Activated naive CD4-positive, alpha-beta T cell treated with anti-CD3 and anti-CD28 coated beads, Interleukin-2, amount 50 U/mL, for 72 hours (primary cell): ENCODE data around the gene NOP9. TPM values are rescaled to one million over a fixed set of nuclear protein-coding genes. Genes with fewer than 3 reads are reported as not detected.

Experiments used
- ATAC-seq, 2 donors: fragments of 150-1000 bp; cut with Tn5 transposase; 2 replicates each; pipeline ENCODE4 v1.10.0; 2021; ENCODE audit warnings: mild to moderate bottlenecking in 2 of 2, moderate library complexity in 2 of 2
- DNase-seq, 2 donors: peaks; one replicate each; pipeline ENCODE4 v3.0.0; 2021 to 2022; ENCODE audit warnings: low spot score in 2 of 2
- H3K27ac Mint-ChIP-seq, 2 donors: one replicate each; pipeline ENCODE4 v1.8.0; 2022; ENCODE audit warnings: mild to moderate bottlenecking in 2 of 2, mixed read lengths in 2 of 2
- H3K36me3 Mint-ChIP-seq, 2 donors: one replicate each; pipeline ENCODE4 v1.8.0; 2022; ENCODE audit warnings: mixed read lengths in 2 of 2
- H3K9me3 Mint-ChIP-seq, 2 donors: one replicate each; pipeline ENCODE4 v1.8.0; 2022; ENCODE audit warnings: mixed read lengths in 2 of 2
- total RNA-seq, 2 donors: library from RNA; stranded (reverse); gene quantifications; one replicate each; pipeline ENCODE4 v1.2.3, GENCODE V29; 2022

The NOP9 gene
- total RNA-seq, 2 donors from 2014 or later = 30.5 TPM

DNA sequence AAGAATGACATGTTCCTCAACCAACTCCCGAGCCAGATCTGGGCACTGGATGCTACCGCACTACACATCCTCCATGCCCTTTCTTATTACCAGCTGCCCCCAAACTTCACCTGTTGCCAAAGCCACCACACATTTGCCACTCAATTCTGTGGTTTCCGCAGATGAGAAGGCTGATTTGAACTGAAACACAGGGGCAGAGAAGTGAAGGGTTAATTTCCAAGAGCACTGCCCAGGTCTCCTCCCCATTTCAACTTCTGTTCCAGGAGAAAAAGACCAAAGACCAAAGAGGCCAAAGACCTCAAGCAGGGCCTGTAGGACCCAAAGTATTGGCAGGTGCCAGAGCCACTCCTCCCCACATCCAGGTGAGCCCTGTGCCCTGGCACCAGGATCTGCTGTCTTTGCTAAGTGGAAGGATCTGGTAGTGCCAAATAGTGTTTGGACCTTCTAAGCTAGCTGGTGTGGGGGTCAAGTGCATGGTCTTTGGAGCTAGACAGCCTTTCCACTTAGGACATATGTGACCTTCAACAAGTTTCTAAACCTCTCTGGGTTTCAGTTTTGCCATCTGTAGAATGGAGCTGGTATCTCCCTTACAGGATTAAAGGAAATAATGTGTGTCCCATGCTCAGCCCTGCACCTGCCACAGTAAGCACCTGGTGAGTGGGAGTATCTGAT is 8.1 kb upstream of the NOP9 start:
- peaks cover 20 to 29% of the 10 kb centered on the region in 2 donors for H3K36me3 Mint-ChIP-seq

DNA sequence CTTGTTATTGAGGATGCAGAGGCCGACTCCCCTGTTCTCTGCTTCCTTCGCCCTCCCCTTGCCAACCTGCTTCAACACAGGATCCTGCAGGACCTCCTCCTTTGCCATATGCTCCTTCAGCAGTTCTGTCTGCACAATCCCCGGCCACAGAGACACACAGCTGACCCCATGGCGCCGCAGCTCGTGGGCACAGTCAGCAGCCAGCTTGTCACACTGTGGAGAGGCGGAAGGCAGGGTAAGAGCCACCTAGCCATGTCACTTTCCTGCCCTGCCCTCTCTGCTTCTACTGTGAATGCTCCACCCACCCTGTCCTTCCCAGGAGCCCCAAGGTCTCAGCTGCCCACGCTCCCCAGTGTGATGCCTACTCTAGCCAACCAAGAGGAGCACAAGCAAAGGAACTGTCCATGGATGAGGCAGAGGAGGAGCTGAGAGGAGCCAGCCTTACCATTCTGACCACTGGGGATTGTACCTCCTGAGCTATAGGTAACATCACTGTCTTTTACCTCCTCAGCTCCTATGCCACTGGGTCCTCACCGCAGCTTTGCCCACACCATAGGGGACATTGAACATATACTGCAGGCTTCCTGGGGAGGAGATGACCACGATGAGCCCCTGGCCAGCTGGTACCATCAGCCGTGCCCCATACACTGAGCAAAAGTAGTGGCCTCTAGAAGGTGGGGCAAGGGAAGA is 7.4 kb upstream of the NOP9 start:
- H3K27ac Mint-ChIP-seq = no peak overlapping the region
- H3K9me3 Mint-ChIP-seq = no peaks in the 10 kb centered on the region
- H3K36me3 Mint-ChIP-seq = peaks cover 21 to 31% of the 10 kb centered on the region in 2 donors
- no peak for DNase-seq
- no peak for ATAC-seq

More for the DNA sequence above, 8.1 kb upstream of the NOP9 start:
- Mint-ChIP-seq H3K9me3 (no peaks in the 10 kb centered on the region), H3K27ac (no peak overlapping the region)
- no peak for DNase-seq
- no peak for ATAC-seq

DNA sequence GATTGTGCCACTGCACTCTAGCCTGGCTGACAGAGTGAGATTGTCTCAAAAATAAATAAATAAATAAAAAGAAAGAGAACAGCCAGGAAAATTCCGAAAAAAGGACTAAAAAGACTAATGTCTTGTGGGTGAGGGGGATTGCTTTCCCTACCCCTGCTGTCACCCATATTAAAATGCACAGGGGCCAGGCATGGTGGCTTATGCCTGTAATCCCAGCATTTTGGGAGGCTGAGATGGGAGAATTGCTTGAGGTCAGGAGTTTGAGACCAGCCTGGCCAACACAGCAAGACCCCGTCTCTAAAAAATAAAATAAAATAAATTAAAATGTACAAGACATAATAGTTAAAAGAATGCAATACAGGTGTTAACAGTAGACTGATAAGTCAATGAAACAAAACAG is 6.1 kb upstream of the NOP9 start:
- no peak for ATAC-seq
- Mint-ChIP-seq H3K27ac (no peak overlapping the region), H3K9me3 (no peaks in the 10 kb centered on the region), H3K36me3 (peaks cover 21 to 31% of the 10 kb centered on the region in 2 donors)
- no peak for DNase-seq

DNA sequence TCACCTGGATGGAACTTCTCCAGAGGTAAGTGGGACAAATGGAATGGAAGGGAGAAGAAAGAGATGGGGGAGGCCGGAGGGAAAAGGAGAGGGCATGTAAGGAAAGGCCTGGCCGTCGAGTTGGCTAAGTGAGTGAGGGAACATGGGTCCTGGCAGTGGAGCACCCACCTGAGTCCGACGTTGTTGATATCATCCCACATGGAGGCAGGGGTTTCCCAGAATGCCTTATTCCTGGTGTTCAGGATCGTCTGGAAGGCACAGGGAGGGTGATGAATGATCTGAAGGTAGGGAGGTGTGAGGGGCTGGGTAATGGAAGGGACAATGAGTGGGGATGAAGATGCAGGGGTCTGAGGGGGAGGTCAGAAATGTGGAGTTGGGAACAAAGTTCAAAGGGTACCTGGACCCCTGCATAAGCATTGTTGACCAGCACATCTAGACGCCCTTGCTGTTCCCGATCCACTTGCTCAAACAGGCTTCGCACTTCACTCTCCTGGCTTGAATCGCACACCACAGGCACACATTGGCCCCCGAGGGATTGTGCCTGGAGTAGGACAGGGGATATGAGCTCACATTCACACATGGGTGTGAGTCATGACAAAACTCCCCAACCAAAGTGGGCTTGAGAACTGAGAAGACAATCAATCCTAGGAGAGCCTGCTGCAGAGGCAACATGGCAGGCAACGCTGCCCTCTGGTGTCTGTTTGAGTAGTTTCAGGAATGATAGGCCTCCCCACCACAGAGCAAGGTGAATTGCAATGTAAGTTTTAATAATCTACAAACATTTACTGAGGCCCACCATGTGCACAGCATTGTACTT is 3.1 kb upstream of the NOP9 start:
- Mint-ChIP-seq H3K27ac (peak overlapping the region; percentile 58 to 83), H3K9me3 (no peaks in the 10 kb centered on the region), H3K36me3 (peaks cover 9 to 17% of the 10 kb centered on the region in 2 donors)
- peak; percentile 74 to 80 for ATAC-seq
- DNase-seq = peak; percentile 71 to 75

DNA sequence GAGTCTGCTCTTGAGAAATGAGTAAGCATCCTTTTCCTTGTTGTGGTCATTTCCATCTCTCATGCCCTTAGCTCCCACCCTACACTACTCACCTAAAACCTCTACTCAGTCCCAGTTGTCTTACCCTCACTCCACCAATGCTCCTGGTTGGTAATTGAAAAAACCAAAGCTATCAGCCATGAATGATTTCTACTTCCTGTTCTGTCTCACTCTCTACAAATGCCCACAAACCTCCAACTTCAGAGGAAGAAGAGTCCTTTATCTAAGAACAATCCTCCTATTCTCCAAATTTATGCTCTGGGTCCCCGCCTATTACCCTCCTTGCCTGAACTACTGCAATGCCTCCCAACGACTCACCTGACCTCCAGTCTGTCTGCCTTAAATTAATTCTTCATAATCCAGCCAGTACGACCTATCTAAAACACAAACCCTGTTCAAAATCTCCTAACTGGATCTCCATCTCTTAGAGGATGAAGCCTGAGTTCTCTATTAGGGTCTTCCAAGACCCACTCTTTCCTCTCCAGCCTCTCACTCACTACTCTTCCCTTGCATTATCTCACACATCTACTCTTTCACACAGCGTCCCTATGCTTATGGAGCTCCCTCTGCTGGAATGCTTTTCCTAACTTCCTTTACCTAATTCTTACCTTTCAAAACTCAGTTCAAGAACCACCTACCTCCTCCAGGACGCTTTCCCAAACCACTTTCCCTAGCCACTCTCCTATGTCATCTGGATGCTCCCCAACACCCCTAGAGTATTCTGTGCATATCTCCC is 2.3 kb upstream of the NOP9 start:
- no peak for DNase-seq
- Mint-ChIP-seq H3K27ac (peak overlapping the region; percentile 58 to 80), H3K9me3 (no peaks in the 10 kb centered on the region), H3K36me3 (peaks cover 13 to 16% of the 10 kb centered on the region in 2 donors)
- ATAC-seq = peak; percentile 51 to 65

DNA sequence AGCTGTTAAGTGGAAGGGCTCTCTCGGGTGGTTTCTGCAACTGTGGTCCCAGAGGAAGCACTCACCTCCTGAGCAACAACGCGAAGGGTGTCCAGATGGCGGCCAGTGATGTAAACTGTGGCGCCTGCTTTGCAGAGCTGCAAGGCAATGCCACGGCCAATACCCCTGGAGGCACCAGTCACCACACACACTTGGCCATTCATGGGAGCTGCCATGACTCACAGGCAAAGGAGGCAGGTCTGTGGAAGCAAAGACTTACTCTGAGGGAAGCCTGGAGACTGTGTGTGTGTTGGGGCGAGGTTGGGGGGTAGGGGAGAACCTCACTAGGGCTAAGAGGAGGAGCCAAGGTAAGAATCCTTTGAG is 777 bp upstream of the NOP9 start:
- DNase-seq (no peak), ATAC-seq (peak; percentile 16 to 27)
- Mint-ChIP-seq H3K27ac (peak overlapping the region; percentile 93 to 98), H3K36me3 (peaks cover 7 to 16% of the 10 kb centered on the region in 2 donors), H3K9me3 (no peaks in the 10 kb centered on the region)

DNA sequence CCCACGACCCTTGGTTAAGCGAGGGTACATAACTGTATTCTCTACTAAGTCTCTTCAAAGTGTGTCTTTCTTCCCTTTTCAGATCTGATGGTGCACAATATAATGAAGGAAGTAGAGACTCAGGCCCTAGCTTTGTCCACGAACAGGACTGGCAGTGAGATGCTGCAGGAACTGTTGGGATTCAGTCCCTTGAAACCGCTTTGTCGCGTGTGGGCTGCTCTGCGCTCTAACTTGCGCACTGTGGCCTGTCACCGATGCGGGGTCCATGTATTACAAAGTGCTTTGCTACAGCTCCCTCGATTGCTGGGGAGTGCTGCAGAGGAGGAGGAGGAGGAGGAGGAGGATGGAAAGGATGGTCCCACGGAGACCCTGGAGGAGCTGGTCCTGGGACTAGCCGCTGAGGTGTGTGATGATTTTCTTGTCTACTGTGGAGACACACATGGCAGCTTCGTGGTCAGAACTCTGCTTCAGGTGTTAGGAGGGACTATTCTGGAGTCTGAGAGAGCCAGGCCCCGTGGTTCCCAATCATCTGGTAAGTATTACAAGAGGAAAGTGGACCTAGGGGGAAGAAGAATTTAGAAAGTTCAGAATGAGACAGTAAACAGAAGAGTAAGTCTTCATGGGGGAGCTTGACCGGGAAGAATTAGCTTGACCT is 803 bp downstream of the NOP9 start:
- DNase-seq (no peak), ATAC-seq (no peak)
- peak overlapping the region in 1 of 2 donors; percentile 93 for H3K27ac Mint-ChIP-seq
- H3K36me3 Mint-ChIP-seq = peaks cover 16 to 18% of the 10 kb centered on the region in 2 donors
- no peaks in the 10 kb centered on the region for H3K9me3 Mint-ChIP-seq

DNA sequence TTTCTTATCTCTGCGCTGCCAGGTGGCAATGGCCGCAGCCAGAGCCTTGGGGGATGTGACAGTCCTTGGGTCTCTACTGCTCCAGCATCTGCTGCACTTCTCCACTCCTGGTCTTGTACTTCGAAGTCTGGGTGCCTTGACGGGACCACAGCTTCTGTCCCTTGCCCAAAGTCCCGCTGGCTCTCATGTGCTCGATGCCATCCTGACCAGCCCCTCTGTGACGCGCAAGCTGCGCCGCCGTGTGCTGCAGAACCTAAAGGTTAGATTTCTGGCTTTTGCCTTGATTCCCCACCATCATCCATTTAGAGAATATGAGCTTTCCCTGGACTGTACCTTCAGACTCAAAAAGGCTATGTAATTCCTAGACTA is 4.4 kb downstream of the NOP9 start:
- no peaks in the 10 kb centered on the region for H3K9me3 Mint-ChIP-seq
- ATAC-seq = no peak
- DNase-seq = no peak
- peaks cover 7 to 14% of the 10 kb centered on the region in 2 donors for H3K36me3 Mint-ChIP-seq
- H3K27ac Mint-ChIP-seq = peak overlapping the region; percentile 19 to 24

DNA sequence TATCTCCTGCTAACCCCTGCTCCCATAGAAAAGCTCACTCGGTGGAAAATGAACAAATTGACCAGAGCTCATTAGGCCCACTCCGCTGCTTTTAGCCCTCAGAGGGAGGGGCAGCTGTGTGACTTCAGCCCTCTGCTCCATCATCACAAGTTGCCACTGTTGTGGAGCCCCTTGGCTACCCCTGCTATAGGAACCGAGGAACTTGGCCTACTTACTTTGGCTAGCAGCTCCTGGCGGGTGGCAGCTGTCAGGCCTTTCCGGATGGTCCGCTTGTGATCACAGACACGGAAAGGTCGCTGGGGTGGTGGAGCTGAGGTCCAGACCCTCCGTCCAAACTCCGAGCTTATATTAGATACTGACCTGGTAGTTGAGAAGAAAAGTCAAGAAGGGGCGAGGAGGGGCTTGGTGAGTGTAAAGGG is 7.5 kb downstream of the NOP9 start:
- ATAC-seq = no peak
- no peak for DNase-seq
- peak overlapping the region in 1 of 2 donors; percentile 10 for H3K27ac Mint-ChIP-seq
- H3K9me3 Mint-ChIP-seq = no peaks in the 10 kb centered on the region
- H3K36me3 Mint-ChIP-seq = peaks cover 10% of the 10 kb centered on the region in 2 donors

DNA sequence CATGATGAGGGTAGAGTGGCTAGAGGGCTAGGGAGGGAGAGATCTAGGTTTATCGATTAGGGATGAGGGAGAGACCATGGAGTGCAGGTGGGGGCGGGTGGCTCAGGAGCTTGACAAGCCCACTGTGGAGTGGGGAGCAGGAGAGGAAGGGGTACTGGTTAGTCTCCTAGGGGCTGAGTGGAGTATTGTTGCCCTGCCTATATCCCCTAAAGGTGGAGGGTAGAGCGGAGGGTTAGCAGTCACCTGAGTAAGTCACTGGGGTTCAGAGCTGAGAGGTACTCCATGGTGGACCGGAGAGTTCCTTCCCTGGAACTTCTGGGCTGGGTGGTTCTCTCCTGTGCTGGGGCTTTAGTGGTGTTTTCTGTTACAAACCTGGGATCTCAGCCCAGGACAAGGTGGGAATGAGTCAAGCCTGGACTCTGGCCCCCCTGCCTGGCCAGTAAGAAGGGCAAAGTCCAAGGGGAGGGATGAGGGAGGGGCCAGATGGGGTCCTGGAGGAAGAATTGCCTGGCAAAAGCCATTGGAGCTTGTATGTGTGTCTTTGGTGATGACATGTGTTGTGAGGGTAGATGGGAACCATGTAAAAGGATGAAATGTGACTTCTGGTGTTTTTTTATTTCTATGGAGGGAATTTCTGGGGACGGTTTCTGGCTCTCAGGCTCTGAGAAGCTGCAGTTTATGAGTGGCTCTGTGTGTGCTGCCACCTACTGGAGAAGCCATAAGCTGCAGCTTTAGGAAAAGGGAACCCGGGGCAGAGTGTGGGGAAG is 8.1 kb downstream of the NOP9 start, which contains the start of gene CIDEB:
CIDEB (minus strand) TSS at position 403 of the 767 bp plus-strand sequence; CDS start at position 284, 119 bp downstream.
- DNase-seq (peak in 1 of 2 donors; percentile 69), ATAC-seq (no peak)
- Mint-ChIP-seq H3K27ac (peak within 1 kb of the TSS; percentile 3 to 10), H3K36me3 (peaks cover 10 to 12% of the 10 kb centered on the region in 2 donors), H3K9me3 (no peaks in the 10 kb centered on the region)

DNA sequence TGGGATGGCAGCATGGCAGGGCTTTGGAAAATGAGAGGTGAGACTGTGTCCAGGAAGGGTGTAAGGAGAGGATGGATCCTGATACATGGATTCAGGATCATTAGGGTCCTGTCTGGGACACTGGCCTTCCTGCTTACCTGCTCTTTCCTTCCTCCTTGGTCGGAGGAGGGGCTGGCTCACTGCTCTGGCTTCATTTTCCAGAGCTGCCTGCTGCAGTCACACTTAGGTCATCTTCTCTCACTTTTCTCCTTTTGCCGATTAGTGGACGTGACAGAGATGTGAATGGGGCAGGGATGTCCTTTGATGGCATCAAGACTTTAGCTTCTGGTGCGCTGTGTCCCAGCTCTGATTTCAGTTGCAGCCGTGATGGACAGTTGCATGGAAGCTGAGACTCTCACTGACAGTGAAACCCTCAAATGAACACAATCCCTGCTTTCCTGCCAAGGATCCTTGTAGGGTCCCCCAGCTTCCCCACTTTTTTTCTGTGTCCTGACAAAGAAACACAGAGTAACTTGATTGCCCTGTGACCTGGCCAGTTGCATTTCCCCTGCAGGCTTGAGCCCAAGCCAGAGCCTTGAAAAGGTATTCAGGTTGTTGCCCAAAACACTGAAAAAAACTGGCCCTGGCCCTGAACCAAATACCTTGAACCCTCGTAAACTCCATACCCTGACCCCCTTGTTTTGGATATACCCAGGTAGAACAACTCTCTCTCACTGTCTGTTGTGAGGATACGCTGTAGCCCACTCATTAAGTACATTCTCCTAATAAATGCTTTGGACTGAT is 8.9 kb downstream of the NOP9 start:
- no peaks in the 10 kb centered on the region for H3K9me3 Mint-ChIP-seq
- ATAC-seq (no peak), DNase-seq (no peak)
- H3K27ac Mint-ChIP-seq = peak overlapping the region; percentile 3 to 10
- H3K36me3 Mint-ChIP-seq = peaks cover 10 to 12% of the 10 kb centered on the region in 2 donors

DNA sequence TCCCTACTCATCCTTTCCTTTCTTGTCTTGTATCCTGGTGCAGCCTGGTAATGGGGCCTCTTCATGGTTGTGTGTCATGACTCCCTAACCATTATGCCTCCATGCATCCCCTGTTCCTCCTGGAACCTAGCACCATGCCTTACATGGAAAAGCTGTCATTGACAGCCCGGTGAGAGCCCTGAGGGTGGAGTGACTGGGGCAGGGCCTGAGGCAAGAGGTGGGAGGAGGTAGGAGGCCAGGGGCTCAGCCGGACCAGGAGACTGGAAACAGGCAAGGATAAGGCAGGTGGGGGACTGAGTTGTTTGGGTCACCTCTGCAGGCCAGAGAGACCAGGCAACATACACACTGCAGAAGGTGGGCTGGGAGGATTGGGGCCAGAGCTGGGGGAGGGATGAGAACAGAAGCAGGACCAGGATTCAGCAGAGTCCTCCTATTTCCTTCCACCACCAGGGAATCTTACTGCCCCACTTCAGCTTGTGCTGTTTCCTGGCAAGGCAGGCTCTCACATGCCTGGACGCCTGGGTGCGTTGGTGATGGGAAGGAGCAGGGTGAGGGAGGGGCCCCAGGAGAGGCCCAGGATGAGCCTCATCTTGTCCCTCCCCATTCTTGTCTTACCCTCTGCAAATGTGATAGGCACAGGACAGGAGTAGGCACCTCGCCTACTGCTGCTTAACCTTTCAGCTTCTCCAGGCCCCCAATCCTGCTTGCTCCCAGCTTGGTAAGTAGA is 10.1 kb downstream of the NOP9 start, which contains the start of gene LTB4R2:
LTB4R2 (plus strand) TSS at position 603 of the 727 bp plus-strand sequence. CDS start 525 bp downstream, outside the sequence.
- ATAC-seq = no peak
- Mint-ChIP-seq H3K9me3 (no peaks in the 10 kb centered on the region), H3K27ac (peak within 1 kb of the TSS; percentile 23 to 55), H3K36me3 (peaks cover 5 to 12% of the 10 kb centered on the region in 2 donors)
- DNase-seq = no peak

DNA sequence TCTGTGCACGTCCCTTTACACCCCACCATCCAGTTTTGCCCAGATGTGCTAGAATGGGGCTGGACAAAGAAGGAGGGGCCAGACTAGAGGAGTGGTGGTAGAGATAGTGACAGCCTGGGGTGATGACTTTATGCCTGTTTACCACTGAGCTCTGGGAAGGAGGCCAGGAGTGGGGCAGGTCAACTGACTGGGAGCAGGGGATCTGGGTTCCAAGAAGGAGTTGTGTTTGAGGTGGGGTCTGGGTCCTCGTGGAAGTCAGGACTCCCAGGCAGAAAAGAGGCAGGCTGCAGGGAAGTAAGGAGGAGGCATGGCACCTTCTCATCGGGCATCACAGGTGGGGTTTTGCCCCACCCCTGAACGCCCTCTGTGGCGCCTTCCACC is 10.6 kb downstream of the NOP9 start:
- Mint-ChIP-seq H3K9me3 (no peaks in the 10 kb centered on the region), H3K27ac (peak overlapping the region in 1 of 2 donors; percentile 23), H3K36me3 (peaks cover 0 to 12% of the 10 kb centered on the region in 2 donors)
- no peak for DNase-seq
- ATAC-seq = no peak
